K562 (cell line): ENCODE data around the gene TBL1XR1. TPM values are rescaled to one million over a fixed set of nuclear protein-coding genes. Genes with fewer than 3 reads are reported as not detected.

Experiments used
- ATAC-seq: fragments of 200-7000 bp; cut with Tn5 transposase; 3 replicates; pipeline ENCODE4 v1.9.1; 2020; ENCODE audit warnings: moderate library complexity
- BruUV-seq: library from RNA; stranded (reverse); fragments of 400-500 nt; replicated peaks from 2 replicates; lab custom pipeline; 2021; lab: Mats Ljungman, UMichigan
- CTCF ChIA-PET: fragments of 300-600 bp; formaldehyde crosslinking; extraction: SDS; loops from one replicate; lab custom pipeline; 2021; ENCODE audit warnings: low intra/inter-chr PET ratio; lab: Yijun Ruan, JAX
- POLR2A ChIA-PET: fragments of 300-600, 350-650 bp; sonication (Branson Sonifier 250); formaldehyde crosslinking; extraction: SDS; loops from one replicate; lab custom pipeline; 2021; ENCODE audit warnings: antibody characterized with exemption, inconsistent platforms; lab: Yijun Ruan, JAX
- DNase-seq, 4 experiments: peaks; one replicate each; pipeline versions ENCODE4 v3.0.0 to v3.0.0-alpha.2; 2011 to 2018; ENCODE audit warnings: low spot score in 3 of 4, mixed read lengths in 3 of 4; ENCODE audit errors: extremely low read depth in 1 of 4
- FAIRE-seq: peaks from 2 replicates; lab custom pipeline; 2011; peaks lifted over from hg19 to GRCh38; lab: Jason Lieb, UNC
- H2AFZ ChIP-seq: 2 replicates; pipeline ENCODE4 v1.6.0; 2011; ENCODE audit warnings: low read depth, low read length, control low read depth, inconsistent platforms
- H3K27ac ChIP-seq: fragments of 200-600 bp; 3 replicates; pipeline ENCODE4 v1.8.0; 2011; ENCODE audit warnings: low read depth, mild to moderate bottlenecking, control low read depth, inconsistent platforms, low read length, moderate library complexity, mixed read lengths; ENCODE audit errors: extremely low read depth
- H3K27me3 ChIP-seq, 2 experiments: fragments of 300-600 bp in 1 of 2; 2 replicates in 1 of 2; 3 replicates in 1 of 2; pipeline versions ENCODE4 v1.6.0 to v1.8.0; 2011; ENCODE audit warnings: inconsistent platforms in 2 of 2, low read length in 2 of 2, mild to moderate bottlenecking in 1 of 2, mixed read lengths in 1 of 2, moderate library complexity in 1 of 2; ENCODE audit not compliant: control insufficient read depth in 2 of 2, insufficient read depth in 2 of 2
- H3K36me3 ChIP-seq: fragments of 300-600 bp; 3 replicates; pipeline ENCODE4 v1.8.0; 2011; ENCODE audit warnings: mild to moderate bottlenecking, low read length, inconsistent platforms; ENCODE audit not compliant: control insufficient read depth, insufficient read depth
- H3K4me1 ChIP-seq, 2 experiments: fragments of 200-600 bp in 1 of 2; replicated peaks in 1 of 2; 2 replicates in 1 of 2; 3 replicates in 1 of 2; pipeline versions ENCODE4 v1.5.1 to v1.8.0; 2011; ENCODE audit warnings: inconsistent platforms in 2 of 2, low read length in 2 of 2, mild to moderate bottlenecking in 1 of 2, mixed read lengths in 1 of 2, moderate library complexity in 1 of 2; ENCODE audit not compliant: control insufficient read depth in 2 of 2, insufficient read depth in 2 of 2
- H3K4me2 ChIP-seq: 2 replicates; pipeline ENCODE4 v1.6.1; 2011; ENCODE audit warnings: low read length, control low read depth, inconsistent platforms, mixed read lengths; ENCODE audit not compliant: insufficient read depth
- H3K4me3 ChIP-seq: fragments of 200-600 bp; sonication (generic), shearing (Covaris generic); 2 replicates; pipeline ENCODE4 v1.5.1; 2016; ENCODE audit warnings: control low read depth, inconsistent platforms
- H3K79me2 ChIP-seq: fragments of 200-600 bp; 3 replicates; pipeline ENCODE4 v1.8.0; 2011; ENCODE audit warnings: low read length, inconsistent platforms; ENCODE audit not compliant: control insufficient read depth, insufficient read depth
- H3K9ac ChIP-seq, 2 experiments: 2 replicates each; pipeline versions ENCODE4 v1.6.0 to v1.6.1; 2011; ENCODE audit warnings: low read depth in 2 of 2, low read length in 2 of 2, control low read depth in 1 of 2, inconsistent platforms in 1 of 2, mild to moderate bottlenecking in 1 of 2, mixed read lengths in 1 of 2; ENCODE audit not compliant: insufficient read depth in 1 of 2
- H3K9me1 ChIP-seq: one replicate; pipeline ENCODE4 v1.6.0; 2011; ENCODE audit warnings: inconsistent platforms, mild to moderate bottlenecking, low read length, moderate library complexity; ENCODE audit not compliant: control insufficient read depth, insufficient read depth
- H3K9me3 ChIP-seq: replicated peaks from 2 replicates; pipeline ENCODE4 v1.5.1; 2011; ENCODE audit warnings: low read depth, low read length, inconsistent platforms; ENCODE audit not compliant: control insufficient read depth, insufficient read depth
- H4K20me1 ChIP-seq: replicated peaks from 2 replicates; pipeline ENCODE4 v1.6.1; 2011; ENCODE audit warnings: low read length, inconsistent platforms, mixed read lengths; ENCODE audit not compliant: control insufficient read depth, insufficient read depth
- CBFA2T2 ChIP-seq: fragments of 450-650 bp; conservative IDR thresholded peaks from 2 replicates; pipeline ENCODE4 v1.6.1; 2017; ENCODE audit warnings: mild to moderate bottlenecking
- EHMT2 ChIP-seq: fragments of 450-650 bp; IDR thresholded peaks from 2 replicates; pipeline ENCODE4 v1.6.1; 2018; ENCODE audit warnings: antibody characterized with exemption
- GABPB2 ChIP-seq: fragments of 250-450 bp; sonication (Bioruptor Pico); conservative IDR thresholded peaks from 2 replicates; pipeline ENCODE4 v1.5.1; 2021; ENCODE audit warnings: mild to moderate bottlenecking
- KDM2B ChIP-seq: fragments of 250-450 bp; sonication (Bioruptor Pico); IDR thresholded peaks from 2 replicates; pipeline ENCODE4 v1.8.0; 2021; ENCODE audit warnings: mild to moderate bottlenecking, moderate library complexity
- MEF2A ChIP-seq: IDR thresholded peaks from 2 replicates; pipeline ENCODE4 v1.6.1; 2011; ENCODE audit warnings: low read depth, mild to moderate bottlenecking, low read length, moderate library complexity; ENCODE audit not compliant: control insufficient read depth
- NFATC3 ChIP-seq: fragments of 450-650 bp; IDR thresholded peaks from 2 replicates; pipeline ENCODE4 v1.6.1; 2017; ENCODE audit warnings: mild to moderate bottlenecking
- NFIC ChIP-seq: fragments of 450-650 bp; IDR thresholded peaks from 2 replicates; pipeline ENCODE4 v1.6.1; 2017; ENCODE audit warnings: mild to moderate bottlenecking, inconsistent platforms
- PHF20 ChIP-seq: fragments of 450-650 bp; IDR thresholded peaks from 2 replicates; pipeline ENCODE4 v1.6.1; 2018; ENCODE audit not compliant: partially characterized antibody
- POLR2B ChIP-seq: fragments of 450-650 bp; IDR thresholded peaks from 2 replicates; pipeline ENCODE4 v1.6.1; 2018; ENCODE audit warnings: low read depth; ENCODE audit not compliant: partially characterized antibody
- PTRF ChIP-seq: fragments of 450-650 bp; IDR thresholded peaks from 2 replicates; pipeline ENCODE4 v1.6.1; 2016; ENCODE audit warnings: mild to moderate bottlenecking, missing genetic modification characterization, missing compliant biosample characterization
- RHOXF2B ChIP-seq: fragments of 250-450 bp; sonication (Bioruptor Pico); conservative IDR thresholded peaks from 2 replicates; pipeline ENCODE4 v1.5.1; 2021
- SREBF2 ChIP-seq: sonication (generic); formaldehyde crosslinking; IDR thresholded peaks from 2 replicates; pipeline ENCODE4 v1.4.0; 2020; ENCODE audit warnings: mild to moderate bottlenecking, missing genetic modification reagents
- SUPT5H ChIP-seq: fragments of 450-650 bp; IDR thresholded peaks from 2 replicates; pipeline ENCODE4 v1.6.1; 2016
- TAL1 ChIP-seq: fragments of 450-650 bp; IDR thresholded peaks from 2 replicates; pipeline ENCODE4 v1.6.1; 2016; ENCODE audit warnings: mild to moderate bottlenecking
- WGBS: fragments of 100-300 bp; shearing (Covaris generic); methylation state at CpG from one replicate; pipeline ENCODE4 v1.1.6; 2016; ENCODE audit warnings: low coverage, mixed read lengths; ENCODE audit not compliant: insufficient coverage; ENCODE audit errors: missing lambda C conversion rate; 5-methylcytosine and 5-hydroxymethylcytosine counted together
- in situ Hi-C: fragments of 300-500 bp; cut with MboI; formaldehyde crosslinking; loops from 4 replicates; pipeline ENCODE4 v1.15.0; 2018; ENCODE audit warnings: inconsistent platforms, mixed read lengths
- intact Hi-C: fragments of 100-400 bp; cut with micrococcal nuclease; formaldehyde crosslinking; loops from 2 replicates; pipeline ENCODE4 v1.14.2; 2022
- polyA plus RNA-seq, 8 experiments: library from polyadenylated mRNA; depleted of rRNA in 4 of 8; stranded (reverse) in 5 of 8; unstranded in 3 of 8; fragments of >200 nt; fragmentation: Nextera tagmentation in 2 of 8; fragmentation: Illumina TruSeq in 1 of 8; extraction: Ambion mirVana in 2 of 8; extraction: Trizol in 1 of 8; gene quantifications; 2 replicates each; pipeline versions ENCODE4 v1.2.1 to v1.2.3, GENCODE V29; 2011 to 2014; ENCODE audit warnings: inconsistent platforms in 1 of 8, missing spikeins in 1 of 8
- total RNA-seq, 7 experiments: library from RNA; depleted of rRNA in 6 of 7; stranded (reverse); fragments of >200 nt in 6 of 7; fragmentation: Illumina TruSeq in 2 of 7; extraction: Trizol in 2 of 7; gene quantifications; 2 replicates each; pipeline versions ENCODE4 v1.2.1 to v1.2.3, GENCODE V29; 2011 to 2021; ENCODE audit warnings: low replicate concordance in 1 of 7
- TF ChIP-seq, protein P1 (sequence below): fragments of 450-650 bp; IDR thresholded peaks from 2 replicates; pipeline ENCODE4 v1.6.1; 2016

The TBL1XR1 gene
- total and polyA plus RNA-seq, 9 of the 15 experiments (the other 6 are each of a cell fraction or from before 2014, with no cell fraction given) = 19.6 to 171 (median 83.3) TPM

DNA sequence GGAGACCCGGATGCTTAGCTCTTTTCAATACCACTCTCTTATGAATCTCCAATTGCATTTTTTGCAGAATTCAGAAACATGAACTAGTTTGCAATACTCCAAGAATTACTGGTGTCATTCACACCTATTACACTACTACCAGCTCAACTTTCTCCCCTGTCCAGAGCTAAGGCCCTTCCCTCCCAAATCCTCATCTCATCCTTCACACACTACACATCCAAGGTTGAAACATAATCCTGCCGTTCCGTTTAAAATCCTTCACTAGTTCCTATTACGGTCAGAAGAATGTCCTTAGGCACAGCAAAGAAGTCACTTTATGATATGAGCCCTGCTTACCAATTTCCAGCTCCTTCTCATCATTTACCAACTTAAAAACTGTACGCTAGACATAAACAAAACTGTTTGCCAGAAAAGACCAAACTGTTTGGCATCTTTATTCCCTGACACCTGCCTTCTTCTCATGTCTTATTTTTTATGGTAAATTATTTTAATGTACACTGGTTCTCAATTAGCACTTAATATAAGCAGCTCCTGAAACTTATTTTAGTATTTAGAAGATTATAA lies 22.6 kb downstream of the TBL1XR1 start:
- no peak for FAIRE-seq
- H3K79me2 ChIP-seq = peaks cover 99% of the 10 kb centered on the region
- intact Hi-C loops = no loop called here
- no peak overlapping the region for H2AFZ ChIP-seq
- H3K4me2 ChIP-seq = no peak overlapping the region
- CTCF ChIA-PET = no interaction called here
- WGBS = 74% methylated on average over 5 of the region's 5 CpGs
- DNase-seq = no peak
- peaks cover 32% of the 10 kb centered on the region for H4K20me1 ChIP-seq
- 0 out of 3 replicates have a peak, but pooled peaks have one; percentile 9 for ATAC-seq
- POLR2A ChIA-PET = interaction anchor here (0.7 to 0.9 kb wide), 3 partner anchors 15 to 188 kb away, joined by 3 read pairs; no protein-coding TSS in a partner anchor
- TF ChIP-seq KDM2B (CRISPR knock-in tag) (no peak), EHMT2 (no peak), MEF2A (no peak), PTRF (no peak), PHF20 (no peak), TAL1 (no peak), NFIC (no peak), RHOXF2B (no peak), CBFA2T2 (no peak), GABPB2 (no peak), NFATC3 (no peak), SUPT5H (no peak), POLR2B (no peak), SREBF2 (CRISPR knock-in tag) (no peak)
- TF ChIP-seq, protein P1, sequence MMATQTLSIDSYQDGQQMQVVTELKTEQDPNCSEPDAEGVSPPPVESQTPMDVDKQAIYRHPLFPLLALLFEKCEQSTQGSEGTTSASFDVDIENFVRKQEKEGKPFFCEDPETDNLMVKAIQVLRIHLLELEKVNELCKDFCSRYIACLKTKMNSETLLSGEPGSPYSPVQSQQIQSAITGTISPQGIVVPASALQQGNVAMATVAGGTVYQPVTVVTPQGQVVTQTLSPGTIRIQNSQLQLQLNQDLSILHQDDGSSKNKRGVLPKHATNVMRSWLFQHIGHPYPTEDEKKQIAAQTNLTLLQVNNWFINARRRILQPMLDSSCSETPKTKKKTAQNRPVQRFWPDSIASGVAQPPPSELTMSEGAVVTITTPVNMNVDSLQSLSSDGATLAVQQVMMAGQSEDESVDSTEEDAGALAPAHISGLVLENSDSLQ = no peak
- TF ChIP-seq, all 486 proteins: peak for 0
- Histone ChIP-seq H3K27me3 (no peaks in the 10 kb centered on the region), H3K9me3 (no peaks in the 10 kb centered on the region), H3K4me3 (no peak overlapping the region), H3K27ac (no peak overlapping the region), H3K36me3 (peaks cover 24% of the 10 kb centered on the region; the same call in 2 of the 3 replicates), H3K9me1 (peaks cover 3% of the 10 kb centered on the region), H3K4me1 (peaks cover 18 to 24% of the 10 kb centered on the region in 2 experiments; a peak in 4 of 5 replicates), H3K9ac (no peak overlapping the region)
- BruUV-seq = no TSS peak
- in situ Hi-C loops = no loop called here
